ENCODE measurements around the gene RIPK1.
"Not testable (repeated sequence)": the region's sequence is repeated elsewhere in the genome, so short reads cannot be mapped to it uniquely, and the experiment has no call there.

The RIPK1 gene

GRCh38 chr6:3068329-3069214, at the start of gene RIPK1:
TSS of gene RIPK1 (plus strand) at chr6:3068494. CDS start at chr6:3076824, 8,330 bp downstream.
- Histone ChIP-seq H3K36me3 (no peaks in the 10 kb centered on the region), H3K4me1 (peaks cover 0 to 53% (median 31%) of the 10 kb centered on the region in 4 donors), H3K9me3 (no peaks in the 10 kb centered on the region), H3K27ac (peak within 1 kb of the TSS; percentile 98), H3K27me3 (no peaks in the 10 kb centered on the region), H3K4me3 (peak within 1 kb of the TSS; percentile 79 to 85)
- TF ChIP-seq CTCF (IDR thresholded peaks at IDR 0.05), result peak in 1 of 2 experiments; percentile 21
- DNase-seq, result peak; percentile 93 to 96
- intact Hi-C loops (cut with DNase I; ENCODE audit: low total_unique reads), result no loop called here

GRCh38 chr6:3019065-3019464, 49.2 kb upstream of the RIPK1 start:
- no peak overlapping the region for H3K4me3 ChIP-seq
- intact Hi-C loops (cut with DNase I; ENCODE audit: low total_unique reads), result no loop called here
- DNase-seq, result no peak
- no peaks in the 10 kb centered on the region for H3K27me3 ChIP-seq
- TF ChIP-seq CTCF (IDR thresholded peaks at IDR 0.05), result no peak
- no peaks in the 10 kb centered on the region for H3K9me3 ChIP-seq
- H3K27ac ChIP-seq, result no peak overlapping the region
- H3K36me3 ChIP-seq, result peaks cover 30 to 58% (median 47%) of the 10 kb centered on the region in 3 donors
- H3K4me1 ChIP-seq, result peaks cover under 1 to 19% (median 7%) of the 10 kb centered on the region in 4 donors

GRCh38 chr6:3019749-3020320, 48.5 kb upstream of the RIPK1 start:
- intact Hi-C loops (cut with DNase I; ENCODE audit: low total_unique reads), result no loop called here
- no peak for TF ChIP-seq CTCF (IDR thresholded peaks at IDR 0.05)

GRCh38 chr6:3020976-3021598, 47.2 kb upstream of the RIPK1 start:
- intact Hi-C loops (cut with DNase I; ENCODE audit: low total_unique reads); H3K27me3 ChIP-seq; DNase-seq; H3K27ac ChIP-seq; H3K4me3 ChIP-seq; H3K9me3 ChIP-seq: not testable (repeated sequence)
- Histone ChIP-seq H3K36me3 (peaks cover 18 to 39% (median 30%) of the 10 kb centered on the region in 3 donors), H3K4me1 (peaks cover 8 to 30% (median 16%) of the 10 kb centered on the region in 4 donors)

More at GRCh38 chr6:3019749-3020320, 48.5 kb upstream of the RIPK1 start:
- Histone ChIP-seq H3K36me3 (peaks cover 22 to 50% (median 41%) of the 10 kb centered on the region in 3 donors), H3K27ac (no peak overlapping the region), H3K4me1 (peaks cover 8 to 27% (median 14%) of the 10 kb centered on the region in 4 donors), H3K4me3 (no peak overlapping the region), H3K9me3 (no peaks in the 10 kb centered on the region), H3K27me3 (no peaks in the 10 kb centered on the region)
- no peak for DNase-seq

- H3K36me3 ChIP-seq, result peaks cover under 1 to 23% (median 17%) of the 10 kb centered on the region in 3 donors
- DNase-seq, result peak in 1 of 2 donors; percentile 33
- no peaks in the 10 kb centered on the region for H3K27me3 ChIP-seq
- H3K27ac ChIP-seq, result peak overlapping the region; percentile 88
- TF ChIP-seq CTCF (IDR thresholded peaks at IDR 0.05), result no peak
- intact Hi-C loops (cut with DNase I; ENCODE audit: low total_unique reads), result no loop called here
- H3K4me3 ChIP-seq, result peak overlapping the region; percentile 51 to 62
- H3K4me1 ChIP-seq, result peaks cover 8 to 30% (median 16%) of the 10 kb centered on the region in 4 donors
- H3K9me3 ChIP-seq, result no peaks in the 10 kb centered on the region
Observed at GRCh38 chr6:3022765-3023662, 45.3 kb upstream of the RIPK1 start.

Data from tibial artery (tissue), 4 donors.